ENCODE data around the gene UQCRC1. TPM values are rescaled to one million over a fixed set of nuclear protein-coding genes. Genes with fewer than 3 reads are reported as not detected.

The UQCRC1 gene
- total and polyA plus RNA-seq, 2 experiments from 2014 or later, result 620 to 870 TPM

DNA sequence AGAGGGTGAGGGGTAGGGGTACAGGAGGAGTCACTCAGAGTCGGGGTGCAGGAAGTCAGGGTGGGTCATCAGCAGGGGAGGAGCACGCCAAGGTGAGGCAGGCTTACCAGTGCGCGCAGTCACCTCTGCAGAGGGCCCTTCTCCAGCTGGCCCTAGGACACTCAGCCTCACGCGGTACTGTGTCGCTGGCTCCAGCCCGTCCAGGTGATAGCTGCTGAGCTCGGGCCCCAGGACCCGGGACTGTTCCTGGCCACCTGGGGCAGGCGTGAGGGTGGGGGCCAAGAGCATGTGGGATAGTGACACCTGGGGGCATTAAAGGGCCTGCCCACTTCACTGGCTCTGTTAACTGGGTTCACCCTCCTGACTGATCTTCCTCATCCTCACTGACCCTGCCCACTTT lies 21.8 kb downstream of the UQCRC1 start:
- peaks cover 28% of the 10 kb centered on the region for H3K36me3 ChIP-seq

DNA sequence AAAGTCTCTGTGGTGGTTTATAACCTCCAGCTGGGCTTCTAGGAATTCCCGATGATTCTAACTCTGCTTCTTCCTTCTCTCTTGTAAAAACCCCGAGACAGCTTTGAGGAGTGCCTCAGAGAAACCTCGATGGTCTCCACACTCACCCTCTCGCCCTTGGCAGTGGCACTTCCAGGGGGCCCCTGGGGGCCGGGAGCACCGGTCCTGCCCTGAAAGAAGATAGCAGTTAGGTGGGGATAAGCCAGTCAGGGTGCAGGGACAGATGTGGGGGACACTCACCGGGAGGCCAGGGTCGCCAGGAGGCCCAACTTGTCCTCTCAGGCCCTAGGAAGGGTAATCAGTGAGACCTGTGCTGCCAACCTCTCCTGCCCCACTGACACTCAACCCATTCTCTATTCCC lies 24.0 kb downstream of the UQCRC1 start:
- no peaks in the 10 kb centered on the region for H3K9me3 ChIP-seq (ENCODE audit: low read depth)
- TF ChIP-seq CTCF (IDR thresholded peaks at IDR 0.05; ENCODE audit: low read depth, low read length), result no peak
- no peak overlapping the region for H3K27ac ChIP-seq

More for the DNA sequence above, 21.8 kb downstream of the UQCRC1 start:
- TF ChIP-seq CTCF (IDR thresholded peaks at IDR 0.05; ENCODE audit: low read depth, low read length), result no peak
- Histone ChIP-seq H3K9me3 (ENCODE audit: low read depth) (no peaks in the 10 kb centered on the region), H3K4me1 (ENCODE audit: low read depth) (no peaks in the 10 kb centered on the region), H3K27ac (no peak overlapping the region), H3K27me3 (no peaks in the 10 kb centered on the region), H3K4me3 (no peak overlapping the region)
- DNase-seq (ENCODE audit: low read depth in 1 of 2, low spot score in 1 of 2), result no peak

DNA sequence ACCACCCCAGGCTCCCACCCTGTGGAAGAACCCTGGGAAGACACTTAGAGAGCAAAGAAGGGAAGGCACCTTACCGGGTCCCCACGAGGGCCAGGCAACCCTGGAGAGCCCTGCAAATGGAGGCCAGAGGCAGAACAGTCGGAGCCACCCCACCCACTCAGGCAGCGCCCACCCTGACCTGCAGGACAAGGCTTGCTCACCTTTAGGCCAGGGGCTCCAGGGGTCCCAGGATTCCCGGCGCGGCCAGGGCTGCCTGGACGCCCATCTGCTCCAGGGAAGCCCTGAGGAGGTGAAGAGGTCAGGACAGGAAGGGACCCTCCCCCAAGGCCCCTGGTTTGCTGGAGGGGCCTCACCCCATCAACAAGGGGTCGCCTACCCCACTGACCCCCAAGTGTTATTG lies 24.6 kb downstream of the UQCRC1 start:
- Histone ChIP-seq H3K4me1 (ENCODE audit: low read depth) (no peaks in the 10 kb centered on the region), H3K27ac (no peak overlapping the region), H3K9me3 (ENCODE audit: low read depth) (no peaks in the 10 kb centered on the region), H3K27me3 (no peaks in the 10 kb centered on the region), H3K36me3 (peaks cover 28% of the 10 kb centered on the region), H3K4me3 (no peak overlapping the region)
- DNase-seq (ENCODE audit: low read depth in 1 of 2, low spot score in 1 of 2), result no peak
- no peak for TF ChIP-seq CTCF (IDR thresholded peaks at IDR 0.05; ENCODE audit: low read depth, low read length)

More for the DNA sequence above, 24.0 kb downstream of the UQCRC1 start:
- H3K4me3 ChIP-seq, result no peak overlapping the region
- DNase-seq (ENCODE audit: low read depth in 1 of 2, low spot score in 1 of 2), result no peak
- H3K36me3 ChIP-seq, result peaks cover 28% of the 10 kb centered on the region
- H3K4me1 ChIP-seq (ENCODE audit: low read depth), result no peaks in the 10 kb centered on the region
- no peaks in the 10 kb centered on the region for H3K27me3 ChIP-seq

DNA sequence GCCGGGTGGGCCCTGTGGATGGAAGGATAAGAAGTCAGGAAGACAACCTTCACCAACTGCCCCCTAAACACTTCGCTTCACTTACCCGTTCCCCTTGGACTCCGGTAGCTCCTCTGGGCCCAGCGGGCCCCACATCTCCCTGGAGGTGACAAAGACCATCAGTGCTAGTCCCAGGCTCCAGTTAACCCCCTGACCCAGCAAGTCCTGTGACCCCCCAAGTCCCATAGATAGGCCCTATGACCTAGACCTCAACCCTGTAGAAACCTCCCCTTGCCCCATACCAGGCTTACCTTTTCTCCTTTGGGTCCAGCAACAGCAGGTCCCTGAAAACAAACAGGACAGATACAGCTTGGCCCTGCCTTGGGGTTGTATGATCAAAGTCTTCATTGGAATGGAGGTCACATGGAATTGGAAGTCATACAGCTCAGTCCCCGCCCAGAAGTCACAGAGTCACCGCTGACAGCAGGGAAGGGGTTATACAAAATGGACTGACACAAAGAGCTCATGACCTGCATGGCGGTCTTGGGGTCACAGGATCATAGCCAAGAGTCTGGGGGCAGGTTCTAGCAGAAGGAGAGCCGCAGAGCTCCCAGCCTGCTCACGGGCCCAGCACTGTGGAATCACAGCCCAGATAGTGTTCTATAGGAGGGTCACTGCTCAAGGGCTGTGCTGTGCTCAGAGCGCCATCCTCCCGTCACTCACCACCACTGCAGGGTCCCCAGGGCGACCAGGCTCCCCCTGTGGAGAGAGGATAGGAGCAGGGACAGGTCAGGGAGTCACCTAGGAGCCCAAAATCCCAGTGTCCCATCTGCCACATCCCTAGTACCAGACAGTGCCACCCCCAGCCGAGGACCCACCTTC lies 27.6 kb downstream of the UQCRC1 start:
- Histone ChIP-seq H3K27ac (no peak overlapping the region), H3K9me3 (ENCODE audit: low read depth) (no peaks in the 10 kb centered on the region), H3K4me1 (ENCODE audit: low read depth) (no peaks in the 10 kb centered on the region), H3K27me3 (no peaks in the 10 kb centered on the region), H3K4me3 (no peak overlapping the region), H3K36me3 (peaks cover 32% of the 10 kb centered on the region)
- no peak for TF ChIP-seq CTCF (IDR thresholded peaks at IDR 0.05; ENCODE audit: low read depth, low read length)
- no peak for DNase-seq (ENCODE audit: low read depth in 1 of 2, low spot score in 1 of 2)

GRCh38 chr3:48576647-48577046 lies 32.8 kb downstream of the UQCRC1 start:
- no peaks in the 10 kb centered on the region for H3K27me3 ChIP-seq
- DNase-seq (ENCODE audit: low read depth in 1 of 2, low spot score in 1 of 2), result no peak
- H3K9me3 ChIP-seq (ENCODE audit: low read depth), result no peaks in the 10 kb centered on the region
- H3K4me3 ChIP-seq, result no peak overlapping the region
- H3K27ac ChIP-seq, result no peak overlapping the region
- TF ChIP-seq CTCF (IDR thresholded peaks at IDR 0.05; ENCODE audit: low read depth, low read length), result no peak
- H3K4me1 ChIP-seq (ENCODE audit: low read depth), result no peaks in the 10 kb centered on the region
- H3K36me3 ChIP-seq, result peaks cover 17% of the 10 kb centered on the region
